GM23338 (cell line): Measurements from ENCODE around the gene DNM2. TPM values are rescaled to one million over a fixed set of nuclear protein-coding genes. Genes with fewer than 3 reads are reported as not detected.

ENCODE experiments used
- ATAC-seq: fragments of 200-7000 bp; cut with Tn5 transposase; 3 replicates; pipeline ENCODE4 v1.9.1; 2020
- DNase-seq: peaks from one replicate; pipeline ENCODE4 v3.0.0-alpha.2; 2015; ENCODE audit warnings: low spot score
- H2AFZ ChIP-seq: fragments of 200-600 bp; sonication (generic); 2 replicates; pipeline ENCODE4 v1.8.0; 2016; ENCODE audit warnings: antibody characterized with exemption, mild to moderate bottlenecking, moderate library complexity
- H3F3A ChIP-seq: fragments of 200-600 bp; sonication (generic); replicated peaks from 2 replicates; pipeline ENCODE4 v1.8.0; 2017; ENCODE audit warnings: antibody characterized with exemption, mixed run types, low read depth
- H3K27ac ChIP-seq: fragments of 200-600 bp; sonication (generic); 2 replicates; pipeline ENCODE4 v1.6.1; 2016; ENCODE audit warnings: low read depth
- H3K27me3 ChIP-seq: fragments of 200-600 bp; sonication (generic); 2 replicates; pipeline ENCODE4 v1.8.0; 2016; ENCODE audit warnings: mild to moderate bottlenecking, mixed run types, moderate library complexity; ENCODE audit not compliant: insufficient read depth
- H3K36me3 ChIP-seq: fragments of 200-600 bp; sonication (generic); 2 replicates; pipeline ENCODE4 v1.8.0; 2016; ENCODE audit warnings: mild to moderate bottlenecking; ENCODE audit not compliant: insufficient read depth
- H3K4me1 ChIP-seq: fragments of 200-600 bp; sonication (generic); 2 replicates; pipeline ENCODE4 v1.8.0; 2016; ENCODE audit warnings: mild to moderate bottlenecking, moderate library complexity; ENCODE audit not compliant: insufficient read depth
- H3K4me2 ChIP-seq: fragments of 200-600 bp; sonication (generic); 2 replicates; pipeline ENCODE4 v1.7.1; 2017; ENCODE audit warnings: mixed run types
- H3K4me3 ChIP-seq: fragments of 200-600 bp; sonication (generic); 2 replicates; pipeline ENCODE4 v1.6.1; 2016; ENCODE audit warnings: mixed run types
- H3K79me2 ChIP-seq: fragments of 200-600 bp; sonication (generic); replicated peaks from 2 replicates; pipeline ENCODE4 v1.8.0; 2017; ENCODE audit warnings: mild to moderate bottlenecking; ENCODE audit not compliant: insufficient read depth
- H3K9me2 ChIP-seq: fragments of 200-600 bp; sonication (generic); 2 replicates; pipeline ENCODE4 v1.8.0; 2017; ENCODE audit not compliant: insufficient read depth
- H4K20me1 ChIP-seq: fragments of 200-600 bp; sonication (generic); replicated peaks from 2 replicates; pipeline ENCODE4 v1.8.0; 2017; ENCODE audit warnings: mild to moderate bottlenecking; ENCODE audit not compliant: insufficient read depth
- H3K27ac Mint-ChIP-seq: 2 replicates; pipeline ENCODE4 v1.8.0; 2020; ENCODE audit warnings: inconsistent platforms, mild to moderate bottlenecking, moderate library complexity, mixed read lengths
- H3K27me3 Mint-ChIP-seq: 3 replicates; pipeline ENCODE4 v1.8.0; 2022; ENCODE audit warnings: low read depth, mild to moderate bottlenecking, moderate library complexity, mixed read lengths, inconsistent platforms; ENCODE audit not compliant: insufficient read depth, poor library complexity
- H3K36me3 Mint-ChIP-seq: 3 replicates; pipeline ENCODE4 v1.8.0; 2021; ENCODE audit warnings: low read depth, mild to moderate bottlenecking, inconsistent platforms, moderate library complexity, mixed read lengths
- H3K4me1 Mint-ChIP-seq: 3 replicates; pipeline ENCODE4 v1.8.0; 2020; ENCODE audit warnings: mild to moderate bottlenecking, inconsistent platforms, mixed read lengths
- H3K4me3 Mint-ChIP-seq: 3 replicates; pipeline ENCODE4 v1.8.0; 2021; ENCODE audit warnings: moderate library complexity, mild to moderate bottlenecking, inconsistent platforms, mixed read lengths
- H3K9me3 Mint-ChIP-seq: 3 replicates; pipeline ENCODE4 v1.8.0; 2020; ENCODE audit warnings: moderate library complexity, mild to moderate bottlenecking, inconsistent platforms, mixed read lengths
- CREB1 ChIP-seq: fragments of 250-450 bp; sonication (Bioruptor Pico); IDR thresholded peaks from 2 replicates; pipeline ENCODE4 v1.5.0; 2020; ENCODE audit warnings: low read depth, mild to moderate bottlenecking, moderate library complexity
- EZH2phosphoT487 ChIP-seq: fragments of 200-600 bp; sonication (generic); IDR thresholded peaks from one replicate; pipeline ENCODE4 v1.8.1; 2018; ENCODE audit warnings: antibody characterized with exemption; ENCODE audit not compliant: unreplicated experiment
- JUNB ChIP-seq: IDR thresholded peaks from one replicate; pipeline ENCODE4 v1.6.1; 2016; ENCODE audit warnings: antibody characterized with exemption; ENCODE audit not compliant: unreplicated experiment
- POLR2AphosphoS5 ChIP-seq: IDR thresholded peaks from 2 replicates; pipeline ENCODE4 v1.6.1; 2016; ENCODE audit warnings: antibody characterized with exemption, low read depth
- REST ChIP-seq: IDR thresholded peaks from one replicate; pipeline ENCODE4 v1.6.1; 2018; ENCODE audit warnings: antibody characterized with exemption; ENCODE audit not compliant: unreplicated experiment
- ZNF114 ChIP-seq: fragments of 250-450 bp; sonication (Bioruptor Pico); IDR thresholded peaks from 2 replicates; pipeline ENCODE4 v1.5.0; 2020; ENCODE audit warnings: mild to moderate bottlenecking, moderate library complexity
- ZNF331 ChIP-seq: fragments of 250-450 bp; sonication (Bioruptor Pico); IDR thresholded peaks from 2 replicates; pipeline ENCODE4 v1.5.0; 2020; ENCODE audit warnings: low read depth, mild to moderate bottlenecking, moderate library complexity
- ZNF462 ChIP-seq: fragments of 250-450 bp; sonication (Bioruptor Pico); IDR thresholded peaks from 2 replicates; pipeline ENCODE4 v1.5.0; 2020; ENCODE audit warnings: mild to moderate bottlenecking, moderate library complexity
- polyA plus RNA-seq: library from polyadenylated mRNA; unstranded; fragments of >200 nt; fragmentation: Nextera tagmentation; extraction: Ambion mirVana; gene quantifications from 2 replicates; pipeline ENCODE4 v1.2.1, GENCODE V29; 2016
- total RNA-seq: library from RNA; depleted of rRNA; stranded (reverse); fragments of >200 nt; shearing (Covaris generic); gene quantifications from 2 replicates; pipeline ENCODE4 v1.2.3, GENCODE V29; 2014
- TF ChIP-seq, protein P1 (sequence below): IDR thresholded peaks from 2 replicates; pipeline ENCODE4 v1.6.1; 2016; ENCODE audit warnings: antibody characterized with exemption

Gene DNM2
- total and polyA plus RNA-seq, 2 experiments from 2014 or later = 40.7 to 138 TPM

DNA sequence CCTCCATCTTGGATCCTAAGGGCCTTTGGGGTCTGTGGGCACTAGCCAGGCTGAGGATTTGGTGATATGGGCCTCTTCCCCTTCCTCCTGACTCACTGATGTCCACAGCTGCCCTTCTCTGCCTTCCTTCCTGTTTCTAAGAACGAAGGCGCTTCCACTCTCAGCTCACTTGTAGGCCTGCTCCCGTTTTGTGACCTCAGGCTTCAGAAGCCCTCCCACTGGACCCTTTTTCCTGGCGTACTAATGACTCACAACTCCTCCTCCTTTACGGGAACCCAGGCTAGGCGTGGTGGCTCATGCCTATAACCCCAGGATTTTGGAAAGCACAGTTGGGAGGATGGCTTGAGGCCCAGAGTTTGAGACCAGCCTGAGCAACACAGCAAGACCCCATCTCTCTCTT lies 62.5 kb downstream of the DNM2 start:
- H3K36me3 ChIP-seq = peaks cover 8% of the 10 kb centered on the region
- ATAC-seq (no peak), DNase-seq (no peak)

More for the DNA sequence above, 62.5 kb downstream of the DNM2 start:
- no peak overlapping the region for H3K27ac Mint-ChIP-seq
- no peak for TF ChIP-seq JUNB
- no peak for TF ChIP-seq POLR2AphosphoS5
- TF ChIP-seq EZH2phosphoT487 = no peak
- no peak for TF ChIP-seq ZNF331
- no peak for TF ChIP-seq CREB1
- no peak for TF ChIP-seq REST
- TF ChIP-seq, protein P1, sequence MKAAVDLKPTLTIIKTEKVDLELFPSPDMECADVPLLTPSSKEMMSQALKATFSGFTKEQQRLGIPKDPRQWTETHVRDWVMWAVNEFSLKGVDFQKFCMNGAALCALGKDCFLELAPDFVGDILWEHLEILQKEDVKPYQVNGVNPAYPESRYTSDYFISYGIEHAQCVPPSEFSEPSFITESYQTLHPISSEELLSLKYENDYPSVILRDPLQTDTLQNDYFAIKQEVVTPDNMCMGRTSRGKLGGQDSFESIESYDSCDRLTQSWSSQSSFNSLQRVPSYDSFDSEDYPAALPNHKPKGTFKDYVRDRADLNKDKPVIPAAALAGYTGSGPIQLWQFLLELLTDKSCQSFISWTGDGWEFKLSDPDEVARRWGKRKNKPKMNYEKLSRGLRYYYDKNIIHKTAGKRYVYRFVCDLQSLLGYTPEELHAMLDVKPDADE = no peak
- TF ChIP-seq ZNF114 (CRISPR knock-in tag) = no peak
- TF ChIP-seq ZNF462 = no peak
- no peaks in the 10 kb centered on the region for H3K4me1 Mint-ChIP-seq
- Histone ChIP-seq H2AFZ (no peak overlapping the region), H3K4me1 (no peaks in the 10 kb centered on the region), H4K20me1 (no peaks in the 10 kb centered on the region), H3K4me2 (no peak overlapping the region), H3K4me3 (no peak overlapping the region), H3K79me2 (no peaks in the 10 kb centered on the region), H3F3A (0 out of 2 replicates have a peak, but pooled peaks cover 4% of the 10 kb centered on the region), H3K9me2 (no peaks in the 10 kb centered on the region), H3K27me3 (no peaks in the 10 kb centered on the region), H3K27ac (no peak overlapping the region)
- H3K27me3 Mint-ChIP-seq = peaks cover 9% of the 10 kb centered on the region
- no peaks in the 10 kb centered on the region for H3K9me3 Mint-ChIP-seq
- H3K4me3 Mint-ChIP-seq = no peak overlapping the region
- peaks cover 65% of the 10 kb centered on the region for H3K36me3 Mint-ChIP-seq
